Measurements from ENCODE around the gene TMEM82.

Gene TMEM82

GRCh38 chr1:15757575-15758342, 15.5 kb downstream of the TMEM82 start:
- DNase-seq = no peak

- no peak for DNase-seq
These were observed 16.1 kb downstream of the TMEM82 start, which contains the start of gene FBLIM1 for GRCh38 chr1:15758343-15758931. TSS of gene FBLIM1 (plus strand) at chr1:15758795. CDS start at chr1:15764984, 6,189 bp downstream.

- no peak for DNase-seq
These were observed 16.8 kb downstream of the TMEM82 start for GRCh38 chr1:15758953-15759661.

- DNase-seq = no peak
These were observed 18.4 kb downstream of the TMEM82 start for GRCh38 chr1:15760520-15761211.

- no peak for DNase-seq
These were observed 19.2 kb downstream of the TMEM82 start for GRCh38 chr1:15761366-15762128.

GRCh38 chr1:15762546-15762945, 20.2 kb downstream of the TMEM82 start:
- no peak for DNase-seq

- no peak for DNase-seq
These were observed 22.0 kb downstream of the TMEM82 start for GRCh38 chr1:15764269-15764764.

GRCh38 chr1:15764890-15765289, 22.6 kb downstream of the TMEM82 start:
- DNase-seq = no peak

GRCh38 chr1:15765495-15766194, 23.3 kb downstream of the TMEM82 start:
- no peak for DNase-seq

GRCh38 chr1:15767941-15768340, 25.6 kb downstream of the TMEM82 start:
- DNase-seq = no peak

- DNase-seq = no peak
These were observed 26.1 kb downstream of the TMEM82 start for GRCh38 chr1:15768388-15768787.

GRCh38 chr1:15770313-15770962, 28.1 kb downstream of the TMEM82 start:
- no peak for DNase-seq

- no peak for DNase-seq
These were observed 29.7 kb downstream of the TMEM82 start for GRCh38 chr1:15771836-15772515.

GRCh38 chr1:15775706-15776105, 33.4 kb downstream of the TMEM82 start:
- DNase-seq = no peak

- DNase-seq = no peak
These were observed 35.8 kb downstream of the TMEM82 start for GRCh38 chr1:15777909-15778707.

GRCh38 chr1:15785683-15786082, 43.4 kb downstream of the TMEM82 start:
- DNase-seq = no peak

GRCh38 chr1:15786581-15786980, 44.3 kb downstream of the TMEM82 start:
- no peak for DNase-seq

GRCh38 chr1:15788624-15789301, 46.5 kb downstream of the TMEM82 start:
- no peak for DNase-seq

GRCh38 chr1:15796086-15796462, 53.8 kb downstream of the TMEM82 start:
- DNase-seq = no peak

All from NCI-H2081 treated with DMSO at 0.1 percent for 48 hours (cell line).